Colonic mucosa (tissue), 4 donors: Measurements from ENCODE around the gene CER1. TPM values are rescaled to one million over a fixed set of nuclear protein-coding genes. Genes with fewer than 3 reads are reported as not detected.

ENCODE experiments used
- DNase-seq: peaks from one replicate; pipeline ENCODE4 v3.0.0-alpha.2; 2020
- H3K27ac ChIP-seq: fragments of 200-600 bp; one replicate; pipeline ENCODE4 v1.8.0; 2021
- H3K27me3 ChIP-seq: fragments of 200-600 bp; one replicate; pipeline ENCODE4 v1.8.0; 2021
- H3K36me3 ChIP-seq: fragments of 200-600 bp; one replicate; pipeline ENCODE4 v1.8.0; 2021
- H3K4me1 ChIP-seq: fragments of 200-600 bp; one replicate; pipeline ENCODE4 v1.8.0; 2021; ENCODE audit warnings: mild to moderate bottlenecking
- H3K4me3 ChIP-seq: fragments of 200-600 bp; one replicate; pipeline ENCODE4 v1.8.0; 2021
- H3K9ac ChIP-seq, 2 donors: one replicate each; pipeline ENCODE4 v1.7.0; 2013; ENCODE audit warnings: control low read depth in 2 of 2, low read depth in 2 of 2, low read length in 2 of 2
- H3K9me3 ChIP-seq: fragments of 200-600 bp; one replicate; pipeline ENCODE4 v1.8.0; 2021
- CTCF ChIP-seq: fragments of 200-600 bp; IDR thresholded peaks from one replicate; pipeline ENCODE4 v1.8.0; 2022; ENCODE audit warnings: antibody characterized with exemption, mild to moderate bottlenecking
- intact Hi-C: fragments of 100-400 bp; cut with DNase I; formaldehyde crosslinking; loops from one replicate; pipeline ENCODE4 v1.14.1; 2022
- total RNA-seq, 2 donors: library from RNA; stranded (reverse); fragmentation: NEBNext Ultra II Directional in 1 of 2; extraction: Animal tissue kit (Norgen Biotek cat#: 25700) in 1 of 2; gene quantifications; one replicate each; pipeline ENCODE4 v1.2.1, GENCODE V29; 2021
- donor health status: healthy.
- donor health status: DM: no; HTN: no; CAD: no.
- donor health status: DM: no; HTN: no; CAD: no.

CER1 gene
- total RNA-seq, 2 donors from 2014 or later: not detected

GRCh38 chr9:14750821-14751220 lies 28.3 kb upstream of the CER1 start:
- Histone ChIP-seq H3K36me3 (no peaks in the 10 kb centered on the region), H3K9me3 (no peaks in the 10 kb centered on the region), H3K9ac (no peak overlapping the region), H3K27ac (no peak overlapping the region), H3K4me1 (no peaks in the 10 kb centered on the region), H3K27me3 (no peaks in the 10 kb centered on the region), H3K4me3 (no peak overlapping the region)
- DNase-seq: no peak
- no peak for TF ChIP-seq CTCF
- intact Hi-C loops: no loop called here

- no peak for TF ChIP-seq CTCF
- intact Hi-C loops: no loop called here
- H3K9me3 ChIP-seq: no peaks in the 10 kb centered on the region
These were observed 27.2 kb upstream of the CER1 start for GRCh38 chr9:14749741-14750211.

GRCh38 chr9:14748373-14748772 lies 25.8 kb upstream of the CER1 start:
- H3K9me3 ChIP-seq: no peaks in the 10 kb centered on the region
- no peaks in the 10 kb centered on the region for H3K36me3 ChIP-seq
- TF ChIP-seq CTCF: no peak
- H3K4me3 ChIP-seq: no peak overlapping the region
- no peaks in the 10 kb centered on the region for H3K4me1 ChIP-seq
- no peak for DNase-seq
- no peak overlapping the region for H3K27ac ChIP-seq
- H3K9ac ChIP-seq: no peak overlapping the region
- no peaks in the 10 kb centered on the region for H3K27me3 ChIP-seq
- intact Hi-C loops: no loop called here

More at GRCh38 chr9:14749741-14750211, 27.2 kb upstream of the CER1 start:
- Histone ChIP-seq H3K4me3 (no peak overlapping the region), H3K9ac (no peak overlapping the region), H3K27ac (no peak overlapping the region), H3K27me3 (no peaks in the 10 kb centered on the region), H3K36me3 (no peaks in the 10 kb centered on the region), H3K4me1 (no peaks in the 10 kb centered on the region)
- no peak for DNase-seq

- no peaks in the 10 kb centered on the region for H3K36me3 ChIP-seq
- no peak for TF ChIP-seq CTCF
These were observed 24.6 kb upstream of the CER1 start for GRCh38 chr9:14747111-14747510.

GRCh38 chr9:14746626-14747025 lies 24.1 kb upstream of the CER1 start:
- Histone ChIP-seq H3K27me3 (no peaks in the 10 kb centered on the region), H3K27ac (no peak overlapping the region), H3K9ac (no peak overlapping the region), H3K36me3 (no peaks in the 10 kb centered on the region), H3K4me1 (no peaks in the 10 kb centered on the region), H3K9me3 (no peaks in the 10 kb centered on the region), H3K4me3 (no peak overlapping the region)
- no peak for TF ChIP-seq CTCF
- intact Hi-C loops: no loop called here
- no peak for DNase-seq

More at GRCh38 chr9:14747111-14747510, 24.6 kb upstream of the CER1 start:
- no peaks in the 10 kb centered on the region for H3K27me3 ChIP-seq
- H3K9ac ChIP-seq: no peak overlapping the region
- intact Hi-C loops: no loop called here
- H3K4me3 ChIP-seq: no peak overlapping the region
- no peak overlapping the region for H3K27ac ChIP-seq
- no peaks in the 10 kb centered on the region for H3K4me1 ChIP-seq
- H3K9me3 ChIP-seq: no peaks in the 10 kb centered on the region
- DNase-seq: no peak

GRCh38 chr9:14744768-14745167 lies 22.2 kb upstream of the CER1 start:
- TF ChIP-seq CTCF: no peak
- Histone ChIP-seq H3K9ac (no peak overlapping the region), H3K4me3 (no peak overlapping the region), H3K36me3 (no peaks in the 10 kb centered on the region), H3K27me3 (no peaks in the 10 kb centered on the region), H3K9me3 (no peaks in the 10 kb centered on the region), H3K4me1 (no peaks in the 10 kb centered on the region), H3K27ac (no peak overlapping the region)
- DNase-seq: no peak
- intact Hi-C loops: no loop called here
